ENCODE data around the gene ZNF45.
"Not testable (repeated sequence)": the region's sequence is repeated elsewhere in the genome, so short reads cannot be mapped to it uniquely, and the experiment has no call there.

ZNF45 gene

DNA sequence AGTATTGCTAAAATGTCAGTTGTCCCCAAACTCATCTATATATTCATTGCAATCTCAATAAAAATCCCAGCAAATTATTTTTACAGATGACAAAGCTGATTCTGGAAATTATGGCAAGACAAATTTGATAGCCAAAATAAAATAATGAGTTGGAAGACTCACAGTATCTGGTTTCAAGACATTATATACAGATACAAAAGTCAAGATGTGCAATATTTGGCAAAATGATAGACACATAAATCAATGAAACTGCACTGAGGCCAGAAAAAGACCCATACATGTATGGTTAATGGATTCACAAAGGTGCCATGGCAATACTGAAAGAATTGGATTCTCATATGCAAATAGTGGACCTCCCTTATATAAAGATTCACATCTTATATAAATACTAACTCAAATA, 24.2 kb downstream of the ZNF45 start:
- no peak for DNase-seq

DNA sequence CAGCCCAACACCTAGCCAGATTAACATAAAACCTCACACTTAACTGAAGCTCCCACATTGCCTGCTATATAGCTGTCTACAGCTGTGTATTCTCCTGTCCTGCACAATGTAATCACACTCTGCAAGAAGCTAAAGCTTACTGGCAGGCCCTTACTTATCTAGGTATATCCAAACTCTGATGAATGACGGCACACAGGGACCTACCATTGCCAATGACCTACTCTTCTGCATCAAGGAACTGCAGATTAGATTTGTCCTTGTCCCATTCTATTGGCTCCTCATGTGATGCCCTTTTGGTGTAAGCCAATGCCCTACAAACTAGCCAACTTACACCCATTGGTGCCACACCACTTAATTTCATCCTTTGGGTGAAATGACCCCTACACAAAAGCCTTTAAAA, 26.4 kb downstream of the ZNF45 start:
- no peak for DNase-seq

DNA sequence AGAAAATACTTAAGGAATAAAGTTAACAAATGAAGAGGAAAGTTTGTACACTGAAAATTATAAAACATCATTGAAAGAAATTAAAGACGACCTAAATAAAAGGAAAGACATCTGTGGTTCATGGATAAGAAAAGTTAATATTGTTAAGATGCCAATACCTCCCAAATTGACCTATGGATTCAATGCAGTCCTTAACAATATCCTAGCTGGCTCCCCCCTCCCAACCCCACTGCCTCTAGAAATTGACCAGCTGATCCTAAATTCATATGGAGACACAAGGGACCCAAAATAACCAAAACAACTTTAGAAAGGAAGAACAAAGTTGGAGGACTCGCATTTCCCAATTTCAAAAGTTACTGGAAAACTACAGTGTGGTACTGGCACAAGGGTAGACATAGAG, 28.3 kb downstream of the ZNF45 start:
- DNase-seq, result no peak

- no peak for DNase-seq
Observed at GRCh38 chr19:43905897-43906296, 29.2 kb downstream of the ZNF45 start.

DNA sequence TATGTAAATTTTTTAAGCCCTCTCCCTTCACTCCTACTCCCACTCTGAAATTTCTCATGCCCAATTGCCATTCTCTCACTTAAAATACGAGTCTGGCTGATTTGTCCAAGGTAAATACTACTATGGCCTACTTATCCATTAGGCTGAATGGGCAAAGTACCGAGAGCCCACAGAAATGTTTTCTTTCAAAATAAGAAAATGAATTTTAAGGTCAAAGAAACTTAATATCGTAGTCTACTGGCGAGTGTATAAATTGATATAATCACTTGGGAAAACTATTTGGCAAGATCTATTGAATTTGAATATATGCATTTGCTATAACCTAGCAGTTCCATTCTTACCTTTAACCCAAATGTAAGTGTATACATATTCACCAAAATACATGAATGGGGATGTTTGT, 32.7 kb downstream of the ZNF45 start:
- DNase-seq, result no peak

GRCh38 chr19:43901395-43902390, 33.4 kb downstream of the ZNF45 start:
- DNase-seq, result peak; percentile 47

DNA sequence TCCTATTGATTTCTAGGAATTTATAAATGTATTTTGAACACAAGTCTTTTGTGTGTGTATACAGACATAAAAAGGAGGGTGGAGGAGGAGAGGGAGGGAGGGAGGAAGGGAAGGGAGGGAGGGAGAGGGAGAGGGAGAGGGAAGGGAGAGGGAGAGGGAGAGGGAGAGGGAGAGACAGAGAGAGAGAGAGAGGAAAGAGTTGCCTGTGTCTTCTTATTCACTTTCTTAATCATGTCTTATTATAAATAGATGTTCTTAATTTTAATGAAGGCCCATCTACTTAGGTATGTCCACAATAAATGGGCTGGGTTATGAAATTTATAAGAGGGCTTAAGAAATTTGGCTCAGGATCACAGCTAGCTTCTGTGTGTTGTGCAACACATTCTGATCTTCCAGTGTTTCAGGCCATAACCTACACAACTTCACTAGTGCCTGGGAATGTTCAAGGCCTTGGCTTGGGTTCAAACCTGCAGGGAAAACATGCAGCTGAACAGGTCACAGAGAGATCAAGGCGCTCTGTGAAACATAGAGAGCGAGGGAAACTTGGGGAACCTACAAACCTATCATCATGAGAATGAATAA, 39.3 kb downstream of the ZNF45 start:
- DNase-seq, result no peak

DNA sequence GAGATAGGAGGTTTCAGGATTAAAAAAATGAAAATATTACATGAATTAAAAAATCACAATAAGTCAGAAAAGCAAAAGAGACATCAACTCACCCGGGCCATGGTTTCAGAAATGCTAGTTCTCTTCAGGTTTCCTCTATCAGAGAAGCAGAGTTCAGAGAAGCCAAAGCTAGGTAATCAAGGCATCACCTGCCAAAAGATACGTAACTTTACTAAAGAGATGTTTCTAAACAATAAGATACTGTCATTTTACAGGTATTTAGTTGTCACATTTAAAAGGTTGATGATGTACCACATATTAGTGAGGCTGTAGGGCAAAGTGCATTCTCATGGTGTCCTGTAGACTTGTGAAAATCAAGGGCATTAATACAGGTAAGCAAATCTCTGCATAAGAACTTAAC, 51.2 kb downstream of the ZNF45 start, which contains the start of gene ZNF404:
Gene ZNF404 (minus strand): TSS at position 101 of the 400 bp plus-strand sequence.
- DNase-seq, result no peak

GRCh38 chr19:43880483-43880882, 54.6 kb downstream of the ZNF45 start:
- DNase-seq, result no peak

- DNase-seq, result no peak
Observed at GRCh38 chr19:43872547-43873336, 62.3 kb downstream of the ZNF45 start.

- not testable (repeated sequence) for DNase-seq
Observed at GRCh38 chr19:43866923-43867322, 68.2 kb downstream of the ZNF45 start.
